HG02981 (cell line): ENCODE results near the gene CROCC2.

Source experiments
- ATAC-seq: cut with Tn5 transposase; IDR thresholded peaks from one replicate; pipeline ENCODE4 v1.9.1; 2021; ENCODE audit warnings: mild to moderate bottlenecking, moderate library complexity; ENCODE audit not compliant: unreplicated experiment

Gene CROCC2

DNA sequence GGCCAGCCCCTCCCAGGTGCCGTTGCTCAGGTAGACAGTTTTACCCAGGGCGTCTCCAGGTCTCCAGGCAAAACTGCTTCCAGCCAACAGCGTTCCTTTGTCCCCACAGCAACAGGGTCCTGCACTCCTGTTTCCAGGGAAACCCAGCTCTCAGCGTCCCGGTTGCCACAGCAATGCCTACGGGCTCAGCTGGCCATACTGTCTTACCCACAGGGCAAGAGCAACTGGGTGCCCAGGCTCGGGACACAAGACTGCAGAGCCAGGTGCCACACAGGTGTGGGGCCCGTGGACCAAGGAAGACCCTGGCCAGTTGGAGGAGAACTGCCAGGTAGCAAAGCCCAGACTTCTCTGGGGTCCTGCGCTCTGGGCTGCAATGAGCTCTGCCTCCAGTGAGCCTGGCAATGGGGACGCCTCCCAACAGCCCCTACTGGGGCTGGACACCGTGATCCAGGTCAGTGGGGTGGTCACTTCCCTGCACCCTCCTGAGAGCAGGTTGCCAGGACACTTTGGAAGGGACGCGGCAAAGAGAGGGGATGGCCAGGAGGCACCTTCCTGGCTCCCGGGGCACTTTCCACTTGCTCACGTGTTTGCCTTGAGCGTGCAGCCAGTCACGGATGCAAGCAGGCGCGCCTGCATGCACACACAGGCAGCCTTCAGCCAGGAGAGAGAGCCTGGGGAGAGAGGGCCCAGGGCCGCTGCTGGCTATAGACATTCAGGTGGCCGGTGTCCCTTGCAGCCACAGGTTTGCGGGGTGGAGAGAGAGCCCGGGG lies at the start of gene CROCC2:
Gene CROCC2 (plus strand): TSS at position 196 of the 770 bp plus-strand sequence. CDS start 178 bp downstream, at position 374.
- no peak for ATAC-seq

DNA sequence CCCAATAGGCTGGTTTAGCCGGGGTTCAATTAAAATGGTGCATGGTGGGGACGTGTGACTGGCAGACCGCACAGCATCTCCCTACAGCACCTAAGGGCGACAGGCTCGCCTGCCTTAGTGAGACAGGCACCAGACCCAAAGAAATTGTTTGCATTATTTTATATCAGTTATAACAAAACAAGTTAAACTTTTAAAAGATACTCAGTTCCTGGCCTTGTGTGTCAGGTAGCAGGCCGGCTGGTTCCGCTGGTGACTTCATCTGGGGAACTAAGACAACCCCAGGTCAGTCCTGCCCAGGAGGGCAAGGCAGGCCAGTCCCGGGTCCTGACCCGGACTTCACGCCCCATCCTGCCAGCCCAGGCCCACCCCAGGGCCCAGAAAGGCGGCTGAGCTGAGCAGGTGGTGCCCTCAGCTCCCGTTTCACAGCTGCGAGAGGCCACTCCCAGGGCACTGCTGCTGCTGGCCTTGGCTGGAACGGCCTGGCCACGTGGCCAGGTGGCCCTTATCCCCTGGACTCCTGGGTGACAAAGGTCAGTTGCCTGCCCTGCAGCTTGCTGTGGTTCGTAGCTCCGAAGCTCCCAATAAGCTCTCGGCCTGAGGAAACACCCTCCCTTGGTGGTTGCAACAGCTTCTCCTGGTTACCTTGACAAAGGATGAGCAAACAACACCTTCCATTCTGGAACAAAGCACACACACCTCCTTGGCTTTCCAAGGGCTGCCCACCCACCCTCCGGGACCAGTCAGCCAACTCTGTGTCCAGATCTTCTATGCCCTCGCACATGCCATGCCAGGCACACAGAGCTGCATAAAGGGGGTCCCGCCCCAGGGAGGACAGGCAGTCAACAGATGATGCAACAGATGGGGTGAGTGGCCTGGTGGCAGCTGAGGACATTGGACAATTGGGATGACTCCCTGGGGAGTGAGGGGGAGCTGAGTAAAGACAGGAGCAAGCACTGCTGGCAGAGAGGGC lies 48.8 kb upstream of the CROCC2 start:
- no peak for ATAC-seq

- no peak for ATAC-seq
These were observed 47.8 kb upstream of the CROCC2 start for GRCh38 chr2:240858321-240858720.

DNA sequence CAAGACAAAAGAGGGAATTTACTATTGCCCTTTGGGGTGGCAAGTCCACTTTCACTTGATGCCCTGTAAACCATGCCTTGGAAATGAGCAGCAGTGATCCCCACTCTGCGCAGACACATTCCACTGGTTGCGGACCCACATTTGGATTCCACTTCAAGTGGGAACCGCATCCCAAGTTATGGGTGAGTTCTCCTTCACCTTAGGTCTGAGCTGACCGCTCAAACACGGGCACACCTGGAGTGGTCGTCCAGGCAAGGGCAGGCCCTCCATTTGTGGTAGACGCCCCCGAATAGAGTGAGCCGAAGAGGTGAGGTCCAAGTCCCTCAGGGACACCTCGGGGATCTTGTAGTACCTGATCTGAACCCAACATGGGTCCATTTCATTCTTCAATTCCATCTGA lies 47.3 kb upstream of the CROCC2 start:
- ATAC-seq: no peak

DNA sequence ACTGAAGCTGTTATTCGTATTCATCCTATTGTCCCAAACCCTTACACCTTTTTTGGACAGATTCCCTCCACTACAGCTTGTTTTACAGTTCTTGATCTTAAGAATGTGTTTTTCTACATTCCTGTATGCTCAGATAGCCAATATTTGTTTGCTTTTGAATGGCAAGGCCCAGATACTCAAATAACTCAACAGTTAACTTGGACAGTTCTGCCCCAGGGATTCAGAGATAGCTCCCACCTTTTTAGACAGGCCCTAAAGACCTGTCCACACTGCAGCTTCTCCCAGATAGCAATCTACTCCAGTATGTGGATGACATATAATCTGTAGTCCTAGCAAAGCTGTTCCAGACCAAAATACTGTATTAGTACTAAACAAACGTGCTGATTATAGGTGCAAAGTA lies 44.6 kb upstream of the CROCC2 start:
- ATAC-seq: no peak

DNA sequence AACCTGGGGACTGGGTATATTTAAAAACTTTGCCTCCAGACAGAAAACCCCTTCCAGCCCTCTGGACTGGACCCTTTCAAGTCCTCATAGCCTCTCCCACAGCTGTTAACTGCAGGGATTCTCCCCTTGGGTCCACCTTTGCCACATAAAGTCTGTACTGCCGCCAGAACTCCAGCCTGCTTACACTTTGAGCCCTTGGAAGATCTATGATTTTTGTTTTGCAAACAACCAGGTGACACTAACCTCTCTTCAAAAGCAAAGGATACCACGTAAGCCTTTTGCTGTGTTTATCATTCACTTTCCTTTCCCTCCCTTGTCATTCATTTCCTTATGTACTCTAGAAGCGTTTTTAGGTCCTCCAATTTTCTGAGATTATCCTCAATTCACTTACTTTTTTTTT lies 41.7 kb upstream of the CROCC2 start:
- ATAC-seq: no peak

DNA sequence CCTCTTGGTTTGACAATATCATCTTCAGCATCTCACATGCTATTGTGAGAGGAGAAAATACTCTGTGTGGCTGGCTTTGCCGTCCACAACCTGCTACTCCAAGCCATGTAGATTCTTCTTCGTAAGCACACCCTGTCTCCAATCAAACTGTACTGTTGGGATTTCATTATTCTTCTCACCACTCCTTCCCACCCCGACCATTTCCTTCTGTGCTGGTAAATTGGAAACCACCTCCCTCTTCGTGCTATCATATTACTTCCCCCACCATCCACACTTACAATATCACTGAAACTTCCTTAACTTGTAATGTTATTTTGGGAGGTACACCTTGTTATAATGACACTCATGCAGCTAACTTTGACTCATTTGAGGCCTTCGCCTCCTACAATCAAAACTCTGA lies 40.7 kb upstream of the CROCC2 start:
- no peak for ATAC-seq

GRCh38 chr2:240868286-240869108 lies 37.6 kb upstream of the CROCC2 start, which contains the start of gene AGXT:
Gene AGXT, plus strand, starts transcription at chr2:240868824. Its CDS starts 42 bp downstream, at chr2:240868866.
- no peak for ATAC-seq

DNA sequence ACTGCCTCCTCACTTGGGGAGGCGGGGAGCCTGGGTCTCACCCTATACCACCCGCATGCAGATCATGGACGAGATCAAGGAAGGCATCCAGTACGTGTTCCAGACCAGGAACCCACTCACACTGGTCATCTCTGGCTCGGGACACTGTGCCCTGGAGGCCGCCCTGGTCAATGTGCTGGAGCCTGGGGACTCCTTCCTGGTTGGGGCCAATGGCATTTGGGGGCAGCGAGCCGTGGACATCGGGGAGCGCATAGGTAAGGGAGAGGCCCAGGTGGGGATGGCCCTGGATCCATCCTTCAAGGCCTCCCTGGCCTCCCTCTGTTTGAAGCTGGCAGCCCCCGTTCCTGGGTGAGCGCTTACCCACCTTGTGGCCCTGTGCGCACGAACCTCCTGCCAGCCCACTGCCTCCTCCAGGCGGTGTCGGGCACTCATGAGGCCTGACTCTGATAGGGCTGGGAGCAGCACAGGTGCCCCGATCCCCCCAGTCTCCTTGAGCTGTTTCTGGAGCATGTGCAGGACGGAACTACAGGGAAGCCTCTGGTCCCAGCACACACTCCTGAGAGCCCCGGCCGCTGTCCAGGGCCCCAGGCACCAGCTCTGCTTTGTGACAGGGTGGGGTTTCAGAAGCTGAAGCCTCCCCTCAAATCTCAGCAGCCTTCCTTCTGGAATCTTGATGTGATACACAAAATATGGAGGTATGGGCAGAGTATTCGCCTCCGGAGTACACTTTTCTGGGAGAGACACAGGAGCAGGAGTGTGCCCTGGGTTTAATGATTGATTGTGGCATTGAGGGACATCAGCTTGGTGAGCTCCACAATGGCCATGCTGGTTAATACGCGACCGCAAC lies 36.8 kb upstream of the CROCC2 start:
- no peak for ATAC-seq

DNA sequence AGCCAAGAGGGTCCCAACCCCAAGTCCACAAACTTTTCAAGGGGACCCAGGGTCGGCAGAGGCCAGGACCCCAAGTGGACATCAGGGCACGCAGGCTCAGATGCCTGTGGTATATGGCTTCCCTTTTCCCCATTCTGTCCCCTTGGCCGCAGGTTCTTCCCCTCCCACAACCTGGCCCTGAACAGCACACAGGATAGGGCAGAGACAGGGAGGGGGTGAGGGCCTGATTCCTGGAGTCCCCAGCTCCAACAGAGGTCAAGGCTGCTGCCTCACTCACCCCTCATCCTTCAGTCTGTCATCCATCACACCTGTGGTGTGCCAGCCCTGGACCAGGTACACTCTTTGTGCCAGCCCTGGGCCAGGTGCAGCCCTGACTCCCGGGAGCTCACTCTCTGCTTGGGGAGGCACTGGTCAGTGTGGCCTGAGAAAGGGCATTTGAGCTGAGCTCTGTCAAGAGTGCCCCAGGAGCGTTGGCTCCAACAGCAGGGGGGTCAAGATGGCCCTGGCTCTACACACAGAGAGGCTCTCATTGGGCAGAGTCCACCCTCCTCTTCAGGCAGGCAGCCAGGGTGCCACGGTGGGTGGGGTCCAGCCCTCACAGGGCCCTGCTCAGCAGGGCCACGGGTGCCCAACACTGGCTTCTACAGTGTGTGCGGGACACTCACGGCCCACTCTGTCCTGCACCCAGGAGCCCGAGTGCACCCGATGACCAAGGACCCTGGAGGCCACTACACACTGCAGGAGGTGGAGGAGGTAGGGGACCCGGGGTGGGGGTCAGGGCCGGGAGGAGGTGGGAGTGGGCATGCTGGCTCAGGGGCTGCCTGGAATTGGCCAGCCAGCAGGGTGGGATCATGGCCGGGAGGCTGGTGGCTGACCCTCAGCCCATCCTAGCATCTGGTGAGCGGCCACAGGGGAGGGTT lies 35.9 kb upstream of the CROCC2 start:
- ATAC-seq: no peak

DNA sequence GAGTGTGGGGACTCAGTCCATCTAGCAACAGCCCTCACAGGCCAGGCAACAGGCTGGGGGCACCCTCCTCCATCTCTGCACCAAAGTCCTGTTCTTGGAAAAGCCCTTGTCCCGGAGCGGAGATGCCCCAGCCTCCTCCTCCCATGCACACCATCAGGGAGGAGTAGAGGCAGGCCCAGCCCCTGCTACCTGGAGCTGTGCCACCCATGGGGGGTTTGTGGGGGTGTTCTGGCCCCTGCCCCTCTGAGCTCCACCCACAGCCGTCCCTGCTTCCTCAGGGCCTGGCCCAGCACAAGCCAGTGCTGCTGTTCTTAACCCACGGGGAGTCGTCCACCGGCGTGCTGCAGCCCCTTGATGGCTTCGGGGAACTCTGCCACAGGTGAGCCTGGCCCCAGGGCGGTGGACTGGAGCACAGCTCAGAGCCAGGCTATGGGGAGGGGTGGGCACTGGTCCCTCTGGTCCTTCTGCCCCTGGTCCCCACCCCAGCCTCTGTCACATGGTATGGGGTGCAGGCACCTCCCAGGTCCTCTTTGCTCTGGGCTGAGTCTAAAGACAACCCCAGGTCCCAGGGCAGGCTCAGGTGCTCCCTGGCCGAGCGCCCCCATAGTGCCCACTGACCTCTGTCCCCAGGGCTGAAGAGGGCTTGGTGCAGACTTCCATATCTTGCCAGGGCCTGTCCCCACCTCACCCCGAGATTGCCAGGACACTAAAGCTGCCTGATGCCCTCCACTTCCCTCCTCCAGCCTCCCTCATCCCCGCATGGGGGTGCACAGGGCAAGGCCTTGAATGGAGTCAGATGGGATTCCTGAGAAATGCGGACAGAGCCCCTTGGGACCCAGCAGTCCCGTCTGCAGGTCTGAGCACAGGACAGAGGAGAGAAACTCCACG lies 34.8 kb upstream of the CROCC2 start:
- no peak for ATAC-seq

DNA sequence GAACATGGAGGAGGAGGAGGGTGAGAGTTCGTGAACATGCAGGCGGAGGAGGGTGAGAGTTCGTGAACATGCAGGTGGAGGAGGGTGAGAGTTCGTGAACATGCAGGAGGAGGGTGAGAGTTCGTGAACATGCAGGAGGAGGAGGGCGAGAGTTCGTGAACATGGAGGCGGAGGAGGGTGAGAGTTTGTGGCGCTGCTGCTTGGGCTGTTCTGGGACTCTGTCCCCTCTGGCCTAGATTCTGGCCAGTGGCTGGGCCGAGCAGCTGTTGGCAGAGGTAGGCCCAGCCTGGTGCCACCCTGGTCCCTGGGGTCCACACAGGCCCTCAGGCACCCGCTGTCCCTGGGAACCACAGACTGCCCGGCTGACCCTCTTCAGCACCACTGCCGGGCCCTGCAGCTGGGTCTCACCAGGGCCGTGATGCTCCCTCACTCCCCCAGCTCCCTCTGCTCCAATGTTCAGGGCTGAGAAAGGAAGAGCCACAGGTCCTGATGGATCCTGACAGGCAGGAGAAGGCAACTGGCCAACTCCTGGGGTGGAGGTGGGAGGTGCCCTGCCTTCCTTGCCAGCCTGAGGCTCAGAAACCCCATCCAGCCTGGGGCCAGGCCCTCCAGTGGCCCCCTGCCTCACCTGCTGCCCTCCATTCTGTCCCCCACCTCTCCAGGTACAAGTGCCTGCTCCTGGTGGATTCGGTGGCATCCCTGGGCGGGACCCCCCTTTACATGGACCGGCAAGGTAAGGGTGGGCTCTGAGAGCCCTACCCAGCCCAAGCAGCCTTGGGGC lies 33.6 kb upstream of the CROCC2 start:
- ATAC-seq: no peak

GRCh38 chr2:240873098-240873788 lies 32.9 kb upstream of the CROCC2 start:
- ATAC-seq: no peak

DNA sequence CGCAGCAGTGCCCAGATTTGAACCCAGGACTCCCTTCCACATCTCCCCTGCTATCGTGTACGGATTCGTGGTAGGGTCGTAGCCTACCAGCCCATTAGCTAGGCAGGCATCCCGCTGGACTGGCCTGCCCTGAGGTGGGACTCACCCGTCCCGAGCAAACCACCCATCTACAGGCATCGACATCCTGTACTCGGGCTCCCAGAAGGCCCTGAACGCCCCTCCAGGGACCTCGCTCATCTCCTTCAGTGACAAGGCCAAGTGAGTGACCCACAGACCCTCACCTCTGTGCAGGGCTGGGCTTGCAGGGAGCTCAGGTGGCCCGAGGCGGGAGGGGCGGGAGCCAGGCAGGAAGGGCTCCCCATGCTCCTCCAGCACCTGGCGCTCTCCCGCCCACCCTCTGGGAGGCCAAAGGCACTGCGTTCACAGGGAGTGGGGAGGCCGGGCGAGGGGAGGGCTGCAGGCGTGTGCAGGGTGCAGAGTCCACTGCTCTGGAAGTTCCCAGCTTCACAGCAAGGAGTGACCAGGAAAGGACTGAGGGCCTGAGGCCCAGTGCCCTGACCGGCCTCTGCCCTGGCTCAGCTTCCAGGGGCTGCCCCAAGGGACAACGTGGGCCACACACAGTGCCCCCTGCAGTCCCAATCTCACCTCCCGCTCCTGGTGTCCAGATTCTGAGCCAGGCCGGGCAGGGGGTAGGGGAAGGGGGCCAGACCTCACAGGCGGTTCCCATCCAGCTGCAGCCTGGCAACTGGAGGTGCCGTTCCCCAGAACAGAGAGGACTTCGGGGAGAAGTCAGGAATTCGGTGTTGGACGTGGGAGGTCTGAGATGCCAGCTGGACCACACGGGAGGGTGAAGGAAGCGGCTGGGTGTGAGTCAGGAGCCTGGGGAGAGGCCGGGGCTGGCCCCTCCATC lies 32.1 kb upstream of the CROCC2 start:
- ATAC-seq: no peak

- ATAC-seq: no peak
These were observed 31.4 kb upstream of the CROCC2 start for GRCh38 chr2:240874715-240875227.
